GM21619 (cell line): Measurements from ENCODE around the gene PSTPIP1.

ENCODE experiments used
- ATAC-seq: cut with Tn5 transposase; IDR thresholded peaks from one replicate; pipeline ENCODE4 v1.9.1; 2021; ENCODE audit not compliant: unreplicated experiment

PSTPIP1 gene

DNA sequence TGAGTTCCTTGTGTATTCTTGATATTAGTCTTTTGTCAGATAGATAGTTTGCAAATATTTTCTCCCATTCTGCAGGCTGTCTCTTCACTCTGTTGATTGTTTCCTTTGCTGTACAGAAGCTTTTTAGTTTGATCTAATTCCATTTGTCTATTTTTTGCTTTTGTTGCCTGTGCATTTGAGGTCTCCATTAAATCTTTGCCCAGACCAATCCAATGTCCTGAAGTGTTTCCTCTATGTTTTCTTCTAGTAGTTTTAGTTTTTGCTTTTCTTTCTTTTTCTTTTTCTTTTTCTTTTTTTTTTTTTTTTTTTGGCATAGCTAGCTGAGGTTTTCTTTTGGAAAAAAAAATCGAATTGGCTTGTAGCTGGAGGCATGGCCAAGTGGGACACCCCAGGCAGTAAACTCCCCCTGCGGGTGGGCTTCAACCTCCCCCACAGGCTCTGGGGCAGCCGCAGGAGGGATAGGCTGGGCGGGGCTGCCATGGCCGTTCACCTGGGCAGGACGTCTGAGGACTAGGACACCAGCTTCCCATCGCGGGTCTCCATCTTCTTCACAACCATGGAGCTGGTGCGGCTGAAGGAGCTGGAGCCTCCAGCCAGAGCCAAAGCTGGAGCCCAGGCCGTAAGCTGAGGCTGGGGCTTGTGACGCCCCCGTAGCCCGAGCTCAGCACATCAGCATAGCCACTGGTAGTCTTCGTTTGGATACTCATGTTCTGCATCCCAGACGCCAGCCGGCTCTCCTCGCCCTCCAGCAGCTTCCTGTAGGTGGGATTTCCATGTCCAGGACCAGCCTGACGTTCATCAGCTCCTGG, 16.2 kb upstream of the PSTPIP1 start:
- no peak for ATAC-seq

DNA sequence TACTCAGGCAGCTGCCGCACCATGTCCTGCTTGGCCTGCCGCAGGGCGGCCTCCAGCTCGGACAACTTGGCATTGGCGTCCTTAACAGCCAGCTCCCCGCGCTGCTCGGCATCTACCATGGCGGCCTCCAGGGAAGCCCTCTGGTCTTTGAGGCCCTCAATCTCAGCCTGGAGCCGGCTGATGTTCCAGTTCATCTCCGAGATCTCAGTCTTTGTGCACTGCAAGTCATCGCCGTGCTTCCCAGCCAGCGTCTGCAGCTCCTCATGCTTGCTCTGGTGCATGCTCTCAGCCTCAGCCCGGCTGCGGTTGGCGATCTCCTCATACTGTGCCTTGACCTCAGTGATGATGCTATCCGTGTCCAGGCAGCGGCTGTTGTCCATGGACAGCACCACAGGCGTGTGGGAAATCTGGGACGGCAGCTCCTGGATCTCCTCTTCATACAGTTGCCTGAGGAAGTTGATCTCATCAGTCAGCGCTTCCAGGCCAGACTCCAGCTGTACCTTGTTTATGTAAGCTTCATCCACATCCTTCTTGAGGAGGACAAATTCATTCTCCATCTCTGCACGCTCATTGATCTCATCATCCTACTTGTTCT, 15.5 kb upstream of the PSTPIP1 start:
- no peak for ATAC-seq

DNA sequence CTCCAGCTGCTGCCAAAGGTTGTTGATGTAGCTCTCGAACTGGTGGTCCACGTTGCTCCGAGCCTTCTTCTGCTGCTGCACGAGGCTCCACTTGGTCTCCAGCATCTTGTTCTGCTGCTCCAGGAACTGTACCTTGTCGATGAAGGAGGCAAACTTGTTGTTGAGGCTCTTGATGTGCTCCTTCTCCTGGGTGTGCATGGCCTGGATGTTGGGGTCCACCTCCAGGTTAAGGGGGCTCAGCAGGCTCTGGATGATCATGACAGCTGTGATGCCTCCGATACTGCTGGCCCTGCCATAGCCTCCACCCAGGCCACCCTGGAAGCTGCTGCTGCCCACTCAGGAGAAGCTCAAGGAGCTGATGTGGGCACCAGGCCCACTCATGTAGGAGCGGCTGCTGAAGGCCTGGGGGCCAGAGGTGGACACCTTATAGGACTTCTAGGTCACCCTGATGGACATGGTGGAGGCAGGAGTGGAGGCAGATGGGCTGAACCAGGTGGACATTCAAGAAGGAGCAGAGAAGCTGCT, 14.9 kb upstream of the PSTPIP1 start:
- no peak for ATAC-seq

DNA sequence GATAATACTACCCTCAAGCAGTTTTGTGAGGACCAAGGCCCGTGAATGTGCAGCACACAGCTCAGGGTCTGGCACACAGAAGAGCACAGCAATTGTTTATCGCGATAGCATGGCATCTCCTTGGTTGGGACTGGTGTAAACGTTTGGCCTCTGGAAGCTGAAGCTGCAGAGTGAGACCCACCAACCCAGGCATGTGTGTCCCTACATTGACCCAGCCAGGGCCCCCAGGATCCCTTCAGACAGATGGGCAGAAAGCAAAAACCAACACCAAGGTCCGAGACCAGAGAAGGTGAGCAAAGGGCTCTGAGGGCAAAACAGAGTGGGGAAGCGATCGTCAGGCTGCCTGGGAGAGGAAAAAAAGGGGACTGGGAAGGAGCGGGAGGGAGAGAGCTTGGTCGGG, 12.6 kb upstream of the PSTPIP1 start:
- no peak for ATAC-seq

DNA sequence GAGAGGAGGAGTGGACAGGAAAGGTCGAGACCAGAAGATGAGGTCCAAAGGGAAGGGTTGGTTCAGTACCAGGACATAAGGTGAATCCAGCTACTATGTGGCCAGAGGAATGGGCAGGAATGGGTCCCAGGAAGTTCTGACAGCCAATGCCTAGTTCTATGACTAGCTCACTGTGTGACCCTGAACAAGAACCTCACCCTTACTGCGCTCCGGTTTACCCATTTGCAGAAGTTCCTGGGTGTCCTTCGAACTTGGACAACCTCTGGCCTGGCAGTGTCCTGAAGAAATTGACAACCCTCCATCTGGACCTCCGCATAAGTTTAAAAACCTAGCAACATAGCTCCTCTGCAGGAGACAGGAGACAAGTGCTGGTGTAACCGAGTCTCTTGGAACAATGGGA, 12.2 kb upstream of the PSTPIP1 start:
- ATAC-seq, result no peak

DNA sequence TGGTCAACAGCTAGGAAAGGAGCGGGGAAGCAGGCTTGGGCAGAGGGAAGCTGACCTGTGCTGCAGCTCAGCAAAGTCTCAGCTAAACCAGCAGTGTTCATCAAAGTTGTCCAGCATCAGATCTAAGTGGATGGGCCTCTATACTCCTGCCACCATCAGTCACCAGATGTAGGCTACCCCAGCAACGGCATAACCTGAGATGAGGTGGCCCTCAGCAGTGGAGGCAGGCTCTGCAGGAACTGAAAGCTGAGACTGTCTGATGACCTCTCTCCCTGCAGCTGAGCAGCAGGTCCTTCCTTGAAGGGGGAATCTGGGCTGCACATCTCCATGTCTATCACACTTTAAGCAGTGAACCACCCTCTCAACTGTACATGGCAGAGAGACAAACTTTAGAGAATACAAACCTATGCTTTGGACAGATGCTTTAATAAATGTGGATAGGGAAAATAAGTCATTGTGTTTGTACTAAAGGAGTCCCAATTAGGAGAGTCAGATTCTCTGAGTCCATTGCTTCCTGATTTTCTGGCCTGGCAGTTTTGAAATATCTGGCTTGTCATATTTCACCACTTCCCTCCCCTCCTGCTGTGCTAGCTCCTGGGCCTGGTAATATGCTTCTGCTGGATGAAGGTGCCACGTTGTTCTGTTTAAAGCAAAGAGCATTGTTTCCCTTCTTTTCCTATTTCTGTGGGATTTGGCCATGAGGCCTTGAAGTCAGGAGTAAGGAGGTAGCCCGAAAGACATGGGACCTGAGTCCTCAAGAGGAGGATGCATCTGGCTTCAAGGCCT, 11.1 kb upstream of the PSTPIP1 start:
- ATAC-seq, result no peak

DNA sequence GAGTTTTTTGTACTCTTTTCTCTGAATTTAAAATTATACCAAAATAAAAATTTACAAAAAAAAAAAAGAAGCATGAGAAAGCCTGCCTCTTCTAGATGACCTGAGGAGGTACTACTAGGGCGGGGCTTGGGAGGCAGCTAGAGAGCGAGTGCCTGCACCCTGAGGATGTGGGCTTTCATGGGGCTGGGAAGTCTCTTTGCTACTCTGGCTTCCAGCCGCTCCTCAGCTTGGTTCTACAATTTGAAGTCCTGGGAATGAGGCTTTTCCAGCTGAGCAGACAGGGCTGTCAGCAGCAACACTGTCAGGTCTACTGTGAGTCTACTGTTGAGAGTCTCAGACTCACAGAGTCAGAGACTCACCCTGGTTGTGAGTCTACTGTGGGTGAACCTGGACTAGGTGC, 8.2 kb upstream of the PSTPIP1 start:
- no peak for ATAC-seq

DNA sequence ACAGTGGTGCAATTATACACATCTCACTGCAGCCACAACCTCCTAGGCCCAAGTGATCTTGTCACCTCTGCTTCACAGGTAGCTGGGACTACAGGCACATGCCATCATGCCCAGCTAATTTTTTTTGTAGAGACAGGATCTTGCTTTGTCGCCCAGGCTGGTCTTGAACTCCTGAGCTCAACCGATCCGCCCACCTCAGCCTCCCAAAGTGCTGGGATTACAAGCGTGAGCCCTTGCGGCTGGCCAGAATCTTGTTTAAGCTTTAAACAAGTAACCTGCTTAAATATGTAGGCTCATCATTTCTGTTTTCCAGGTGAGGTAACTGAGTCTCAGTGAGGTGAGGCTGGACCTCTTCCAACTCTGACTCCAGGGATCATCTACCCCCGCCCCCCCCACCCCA, 7.7 kb upstream of the PSTPIP1 start:
- no peak for ATAC-seq

DNA sequence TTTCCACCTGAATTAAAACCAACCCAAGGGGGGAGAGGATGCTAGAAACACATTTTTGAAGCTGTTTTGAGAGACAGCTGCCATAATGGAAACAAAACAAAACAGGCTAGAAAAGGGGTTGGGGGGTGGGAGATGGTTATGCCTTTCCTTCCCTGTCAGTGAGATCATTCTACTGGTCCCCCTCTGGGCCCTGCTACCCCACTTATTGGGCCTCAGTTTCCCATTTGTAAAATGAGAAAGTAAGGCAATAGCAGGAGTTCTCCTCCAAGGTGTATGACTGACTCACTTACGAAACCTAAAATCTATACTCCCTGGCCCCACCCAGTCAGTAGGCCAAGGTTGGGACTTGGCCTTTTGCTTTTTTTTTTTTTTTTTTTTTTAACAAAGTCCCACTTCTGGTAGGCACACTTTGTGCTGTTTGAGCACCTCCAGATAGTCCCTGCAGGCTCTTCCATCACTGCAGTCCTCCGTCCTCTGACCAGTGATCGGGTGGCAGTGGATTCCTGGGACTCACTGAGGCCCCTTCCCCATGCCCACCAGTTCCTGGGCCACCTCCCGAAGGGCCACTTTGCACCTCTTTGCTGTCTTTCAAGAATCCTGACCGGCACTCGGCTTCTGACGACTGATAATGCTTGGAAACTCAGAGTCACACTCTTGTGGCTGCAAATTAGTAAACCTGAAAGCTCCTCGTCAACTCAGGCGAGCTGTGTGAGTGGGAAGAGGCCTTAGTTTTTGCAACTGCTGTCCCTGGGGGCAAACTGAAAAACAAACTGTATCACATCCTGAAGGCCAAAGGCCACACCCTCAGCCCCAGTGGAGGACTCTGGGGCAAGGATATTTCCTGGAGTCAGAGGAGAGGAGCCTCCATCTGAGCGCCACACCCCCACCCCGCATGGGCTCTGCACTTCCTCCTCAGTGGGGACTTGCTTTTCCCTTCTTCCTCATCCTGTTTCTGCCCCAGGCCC, 6.7 kb upstream of the PSTPIP1 start:
- ATAC-seq, result peak; percentile 80

DNA sequence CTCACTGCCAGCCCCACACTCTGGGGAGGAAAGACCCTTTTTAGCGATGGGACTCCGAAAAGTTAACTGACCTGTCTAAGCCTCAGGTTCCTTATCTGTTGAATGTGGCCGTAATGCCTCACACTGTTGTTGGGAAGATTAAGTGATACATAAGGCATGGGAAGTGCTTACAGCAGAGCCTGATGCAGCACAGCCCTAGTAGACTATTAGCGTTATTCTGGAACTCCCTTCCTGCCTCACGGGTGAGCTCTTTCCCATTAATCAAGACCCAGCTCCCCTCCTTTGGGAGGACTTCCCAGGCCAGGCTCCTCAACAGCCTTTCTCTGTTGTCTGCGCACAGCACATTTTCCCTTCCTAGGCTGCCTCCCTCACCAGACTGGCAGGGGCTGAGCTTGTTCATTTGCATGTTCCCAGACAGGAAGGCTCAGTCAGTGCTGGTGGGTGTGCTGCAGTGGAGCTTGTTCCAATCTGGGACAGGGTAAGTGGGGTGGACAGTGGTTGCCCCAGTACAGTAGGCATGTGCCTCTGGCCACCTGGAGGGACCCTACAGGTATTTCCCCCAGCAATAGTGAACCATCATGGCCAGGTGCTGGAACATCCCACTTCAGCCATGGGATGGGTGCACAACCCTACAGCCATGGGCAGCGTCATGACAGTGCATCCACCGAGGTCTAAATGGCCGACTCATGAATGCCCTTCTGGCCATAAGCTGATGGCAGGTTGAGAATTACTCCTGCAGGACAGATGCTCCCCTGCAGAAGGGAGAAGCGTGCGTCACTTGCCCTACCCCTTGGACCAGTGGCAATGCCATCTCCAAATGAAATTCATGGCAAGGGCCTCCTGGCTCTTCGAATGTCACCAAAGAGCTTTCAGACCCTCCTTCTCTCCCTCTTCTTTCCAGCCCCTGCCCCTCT, 5.8 kb upstream of the PSTPIP1 start:
- no peak for ATAC-seq

DNA sequence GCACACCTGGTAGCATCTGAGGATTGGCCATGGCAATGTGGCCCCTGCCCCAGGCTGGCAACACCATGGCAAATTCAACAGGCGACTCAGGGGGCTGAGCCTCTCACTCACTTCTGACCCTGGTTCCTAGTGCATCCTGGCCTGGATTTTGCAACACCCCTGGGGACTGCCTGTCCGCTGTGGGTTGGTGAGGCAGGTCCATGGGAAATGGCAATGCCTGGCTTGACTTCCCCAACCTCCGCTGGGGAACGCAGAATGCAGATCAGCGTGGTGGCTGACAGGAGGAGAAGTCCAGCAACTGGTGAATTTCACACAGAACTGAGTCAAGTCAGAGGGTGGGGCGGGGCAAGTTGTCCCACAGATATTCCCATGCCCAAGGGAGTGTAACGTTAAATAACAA, 3.9 kb upstream of the PSTPIP1 start:
- ATAC-seq, result no peak

DNA sequence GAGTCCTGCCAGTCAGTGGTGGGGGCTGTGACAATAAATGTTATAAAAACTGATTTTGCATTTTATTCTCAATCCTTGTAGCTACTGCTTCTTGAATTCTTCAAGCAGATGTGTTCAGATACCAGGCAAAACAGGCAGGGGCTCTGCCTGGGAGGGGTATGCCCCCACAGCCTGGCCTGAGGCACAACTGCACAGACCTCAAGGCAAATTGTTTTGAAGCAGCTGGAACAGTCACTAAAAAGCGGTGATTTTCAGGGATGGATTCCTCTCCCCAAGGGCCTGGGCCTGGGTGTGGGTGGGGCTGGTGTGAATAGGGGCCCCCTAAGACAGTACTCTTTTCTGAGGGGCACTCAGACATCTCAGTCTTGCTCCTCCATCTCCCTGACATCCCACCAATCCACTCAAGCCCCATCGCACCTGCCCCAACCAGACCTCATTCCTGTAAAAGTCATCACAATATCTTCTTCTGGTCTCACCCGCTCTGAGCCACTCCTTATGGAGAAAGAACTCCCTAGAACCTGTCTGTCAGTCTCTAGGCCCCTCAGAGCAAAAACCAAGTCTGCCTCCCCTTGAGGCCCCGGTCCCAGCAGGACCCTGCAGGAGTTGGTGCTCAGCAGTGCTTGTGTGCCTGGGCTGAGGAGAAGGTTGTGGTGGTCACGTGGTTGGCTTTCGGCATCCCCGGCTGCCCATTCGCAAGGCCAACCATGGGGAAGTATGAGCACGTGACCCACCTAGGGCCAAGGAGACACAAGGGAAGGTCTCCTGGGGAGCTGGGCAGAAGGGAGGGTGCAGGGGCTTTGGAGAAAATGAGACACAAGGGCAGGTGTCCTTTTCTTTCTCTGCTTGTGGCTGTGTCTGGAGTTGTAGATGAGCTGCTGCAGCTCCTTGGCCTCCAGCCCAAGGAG, 2.9 kb upstream of the PSTPIP1 start:
- no peak for ATAC-seq

DNA sequence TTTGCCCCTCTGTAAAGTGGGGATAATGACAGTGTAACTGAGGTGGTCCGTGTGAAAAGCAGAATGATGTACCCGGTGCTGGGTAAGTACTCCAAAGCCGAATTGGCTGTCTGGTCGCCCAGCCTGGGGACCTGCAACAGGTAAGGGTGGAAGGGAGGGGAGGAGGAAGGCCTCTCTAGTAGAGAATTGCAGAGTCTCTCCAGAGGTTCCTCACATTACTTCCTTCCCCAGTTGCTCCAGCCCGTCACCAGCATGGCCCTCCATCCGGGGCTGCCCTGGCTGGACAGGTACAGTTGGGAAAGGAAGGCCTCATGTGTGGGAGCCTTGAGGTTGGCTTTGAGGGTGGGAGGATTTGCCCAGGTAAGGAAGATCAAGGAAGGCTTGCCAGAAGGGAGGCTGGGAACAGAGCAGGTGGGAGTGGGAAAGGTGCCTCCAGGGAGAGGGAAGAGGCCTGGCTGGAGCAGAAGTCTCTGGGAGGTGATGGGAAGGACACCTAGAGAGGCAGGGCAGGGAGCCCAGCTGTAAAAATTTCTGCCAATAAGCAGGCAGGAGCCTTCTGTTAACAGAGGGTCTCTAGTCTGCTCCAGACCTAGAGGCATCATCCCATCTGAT, 1.7 kb upstream of the PSTPIP1 start:
- ATAC-seq, result no peak

DNA sequence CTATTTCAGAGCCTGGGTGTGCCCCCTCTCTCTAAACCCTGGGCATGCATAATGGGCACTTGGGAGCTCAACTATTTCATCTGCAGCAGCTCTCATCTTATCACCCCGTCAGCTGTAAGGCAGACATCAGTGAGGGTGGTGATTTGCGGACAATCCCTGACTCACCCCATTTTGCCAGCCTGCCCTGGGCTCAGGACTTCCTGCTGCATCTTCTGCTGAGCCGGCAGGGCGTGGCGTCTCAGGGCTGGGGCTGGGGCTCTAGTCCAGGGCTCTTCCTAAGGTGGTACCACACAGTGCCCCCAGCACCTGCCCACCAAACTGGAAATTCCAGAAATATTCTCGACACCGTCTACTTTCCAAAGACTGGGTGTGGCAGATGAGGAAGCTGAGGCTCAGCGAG, 925 bp upstream of the PSTPIP1 start:
- ATAC-seq, result no peak

DNA sequence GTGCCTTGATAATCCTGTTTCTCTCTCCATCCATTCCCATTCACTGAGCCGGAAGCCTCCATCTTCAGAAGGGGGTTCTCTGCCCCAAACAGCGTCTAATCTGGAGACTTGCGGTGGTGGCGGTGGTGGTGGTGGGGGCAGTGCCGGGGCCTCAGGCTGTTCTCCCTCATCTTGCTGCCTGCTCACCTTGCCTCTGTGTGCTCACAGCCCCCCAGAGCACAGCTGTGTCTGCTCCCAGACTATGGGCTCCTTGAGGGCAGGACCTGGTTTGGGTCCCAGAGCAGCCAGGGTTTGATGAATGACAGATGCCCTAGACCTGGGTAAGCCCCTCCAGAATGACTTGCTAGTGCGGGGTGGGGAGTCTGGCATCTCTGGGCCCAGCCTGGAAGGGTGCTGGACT, 430 bp upstream of the PSTPIP1 start:
- ATAC-seq, result no peak

DNA sequence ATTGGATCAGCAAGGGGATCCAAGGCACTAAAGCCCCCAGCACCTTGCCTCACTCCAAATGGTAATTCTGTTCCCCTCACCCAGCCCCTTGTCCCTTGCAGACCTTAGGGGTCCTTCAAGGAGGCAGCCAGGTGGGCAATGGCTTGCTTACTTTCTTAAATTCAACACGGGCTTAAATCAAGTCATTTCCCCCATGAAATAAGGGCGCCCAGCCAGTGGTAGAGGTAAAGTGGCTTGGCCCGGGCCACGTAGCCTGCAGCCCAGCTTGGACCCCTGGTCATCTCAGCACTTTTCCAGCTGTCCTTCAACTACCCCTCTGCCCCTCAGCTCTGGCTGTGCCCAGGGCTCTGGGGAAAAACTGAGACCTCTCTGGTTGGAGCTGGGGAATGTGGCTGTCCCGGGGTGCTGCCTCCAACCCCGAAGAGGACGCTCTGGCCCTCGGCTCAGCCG, 1.2 kb downstream of the PSTPIP1 start:
- ATAC-seq, result no peak

DNA sequence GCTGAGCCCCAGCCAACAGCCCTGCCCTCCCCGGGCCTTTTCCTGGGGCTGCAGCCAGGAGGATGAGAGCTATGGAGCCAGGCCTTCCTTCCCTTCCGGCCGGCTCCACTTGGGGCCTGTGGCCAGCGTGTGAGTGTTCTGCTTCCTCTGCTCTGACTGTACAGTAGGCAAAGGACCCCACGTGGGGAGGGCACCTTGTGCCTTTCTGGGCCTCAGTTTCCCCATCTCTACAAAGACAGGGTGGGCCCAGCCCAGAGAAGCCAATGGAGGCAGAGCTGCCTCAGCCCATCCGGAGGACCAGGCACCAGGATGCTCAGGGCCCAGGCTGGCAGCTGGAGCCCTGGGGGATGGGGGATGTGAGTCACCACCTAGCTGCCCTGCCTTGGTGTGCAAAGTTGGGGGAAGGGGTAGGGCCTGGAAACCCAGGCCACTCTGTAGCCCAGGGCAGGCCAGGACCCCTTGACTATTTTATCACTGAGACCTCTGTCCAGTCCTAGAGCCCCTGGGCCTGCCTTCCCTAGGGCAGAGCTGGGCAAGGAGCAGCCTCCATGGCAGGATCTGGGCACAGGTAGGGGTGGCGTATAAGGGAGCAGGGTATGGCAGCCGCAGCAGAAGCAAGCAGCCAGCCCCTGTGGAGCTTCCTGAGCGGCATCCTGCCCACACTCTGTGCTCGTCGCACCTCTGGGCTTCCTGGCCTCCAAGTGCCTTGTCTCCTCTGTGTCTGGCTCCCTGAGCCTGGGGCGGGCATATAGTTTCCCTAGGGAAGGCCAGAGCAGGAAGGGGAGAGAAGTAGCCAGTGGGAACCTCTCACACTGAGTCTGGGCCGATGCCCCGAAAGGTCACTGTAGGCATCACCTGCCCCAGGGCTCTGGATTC, 1.8 kb downstream of the PSTPIP1 start:
- ATAC-seq, result no peak
